IPS-NIHi7 (cell line): ENCODE measurements around the gene STK4.
A peak's percentile ranks its signal among the peaks of the same experiment; 100 is the strongest.

Experiments used
- DNase-seq: peaks from one replicate; pipeline ENCODE4 v3.0.0; 2012; ENCODE audit warnings: mixed read lengths; ENCODE audit errors: extremely low spot score

The STK4 gene

GRCh38 chr20:44966030-44966961 is at the start of gene STK4:
Gene STK4 (plus strand): TSS chr20:44966512. CDS start chr20:44966569, 57 bp downstream.
- peak; percentile 92 for DNase-seq

GRCh38 chr20:44916586-44916985 is 49.7 kb upstream of the STK4 start:
- no peak for DNase-seq

GRCh38 chr20:44917399-44917798 is 48.9 kb upstream of the STK4 start:
- no peak for DNase-seq

- no peak for DNase-seq
Measured at GRCh38 chr20:44918342-44918741, 48.0 kb upstream of the STK4 start.

- no peak for DNase-seq
Measured at GRCh38 chr20:44918761-44919160, 47.6 kb upstream of the STK4 start.

- no peak for DNase-seq
Measured at GRCh38 chr20:44921447-44921846, 44.9 kb upstream of the STK4 start.

GRCh38 chr20:44924541-44924940 is 41.8 kb upstream of the STK4 start:
- no peak for DNase-seq

- no peak for DNase-seq
Measured at GRCh38 chr20:44928595-44928994, 37.7 kb upstream of the STK4 start.

- DNase-seq, result no peak
Measured at GRCh38 chr20:44930517-44931168, 35.7 kb upstream of the STK4 start.

GRCh38 chr20:44931911-44932310 is 34.4 kb upstream of the STK4 start:
- no peak for DNase-seq

- DNase-seq, result no peak
Measured at GRCh38 chr20:44932916-44933315, 33.4 kb upstream of the STK4 start.

- DNase-seq, result no peak
Measured at GRCh38 chr20:44936510-44936909, 29.8 kb upstream of the STK4 start.

- DNase-seq, result no peak
Measured at GRCh38 chr20:44938637-44939036, 27.7 kb upstream of the STK4 start.

- DNase-seq, result no peak
Measured at GRCh38 chr20:44941120-44941691, 25.1 kb upstream of the STK4 start.

GRCh38 chr20:44942264-44942973 is 23.9 kb upstream of the STK4 start:
- no peak for DNase-seq

GRCh38 chr20:44943828-44944227 is 22.5 kb upstream of the STK4 start:
- no peak for DNase-seq

GRCh38 chr20:44945261-44945660 is 21.1 kb upstream of the STK4 start:
- no peak for DNase-seq

- DNase-seq, result no peak
Measured at GRCh38 chr20:44946271-44946852, 19.9 kb upstream of the STK4 start.

GRCh38 chr20:44948107-44948506 is 18.2 kb upstream of the STK4 start:
- no peak for DNase-seq

GRCh38 chr20:44948513-44948912 is 17.8 kb upstream of the STK4 start:
- no peak for DNase-seq

- DNase-seq, result no peak
Measured at GRCh38 chr20:44950368-44950767, 15.9 kb upstream of the STK4 start.

- DNase-seq, result no peak
Measured at GRCh38 chr20:44952731-44953130, 13.6 kb upstream of the STK4 start.
